AG08396 (cell line): ENCODE results near the gene SRGAP2B.
"Not testable (repeated sequence)": the region's sequence is repeated elsewhere in the genome, so short reads cannot be mapped to it uniquely, and the experiment has no call there.

ENCODE experiments used
- DNase-seq: peaks from one replicate; pipeline ENCODE4 v3.0.0; 2012; ENCODE audit warnings: low spot score, mixed read lengths

SRGAP2B gene

DNA sequence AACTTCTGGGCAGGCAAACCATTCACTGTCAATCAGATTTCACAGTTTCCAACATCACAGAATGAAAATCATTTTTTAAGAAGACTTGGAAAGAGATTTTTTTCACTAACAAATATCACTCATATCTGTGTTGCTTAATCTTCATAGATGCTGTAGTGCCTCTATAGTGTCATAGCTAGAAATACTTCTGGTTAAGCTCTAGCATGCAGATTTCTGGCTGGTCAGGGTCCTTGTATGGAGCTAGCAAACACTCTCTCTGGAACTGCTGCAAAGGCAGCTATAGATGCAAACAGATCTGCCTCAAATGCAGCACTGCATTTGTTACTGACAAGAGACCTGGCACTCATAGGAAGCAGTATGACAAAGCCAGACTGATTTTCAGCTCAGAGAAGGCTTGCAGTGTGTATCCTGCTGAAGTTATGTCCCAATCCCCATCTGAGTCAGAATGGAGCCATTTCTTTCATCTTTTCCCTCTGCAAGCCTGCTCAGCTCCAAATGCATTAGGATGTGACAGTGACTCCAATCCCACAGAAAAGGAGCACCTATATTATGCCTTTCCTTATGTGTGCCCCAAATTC is 99.2 kb downstream of the SRGAP2B start:
- not testable (repeated sequence) for DNase-seq

DNA sequence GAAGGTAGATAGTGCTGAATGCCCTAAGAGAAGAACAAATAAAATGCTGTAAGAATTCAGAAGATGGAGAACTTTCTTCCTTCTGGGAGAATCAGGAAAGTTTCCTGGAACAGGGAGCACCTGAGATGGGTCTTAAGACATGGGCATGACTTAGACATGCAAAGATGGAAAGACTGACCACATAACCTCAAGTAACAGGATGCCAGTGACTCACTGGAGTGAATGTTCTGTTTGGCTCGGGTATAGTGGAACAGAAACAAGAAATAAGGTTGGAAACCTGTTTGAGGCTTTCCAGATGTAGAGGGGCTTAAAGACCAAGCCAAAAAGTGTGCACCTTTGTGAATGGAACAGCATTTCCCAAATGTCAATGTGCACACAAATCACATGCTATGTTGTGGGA is 102.2 kb downstream of the SRGAP2B start:
- not testable (repeated sequence) for DNase-seq

DNA sequence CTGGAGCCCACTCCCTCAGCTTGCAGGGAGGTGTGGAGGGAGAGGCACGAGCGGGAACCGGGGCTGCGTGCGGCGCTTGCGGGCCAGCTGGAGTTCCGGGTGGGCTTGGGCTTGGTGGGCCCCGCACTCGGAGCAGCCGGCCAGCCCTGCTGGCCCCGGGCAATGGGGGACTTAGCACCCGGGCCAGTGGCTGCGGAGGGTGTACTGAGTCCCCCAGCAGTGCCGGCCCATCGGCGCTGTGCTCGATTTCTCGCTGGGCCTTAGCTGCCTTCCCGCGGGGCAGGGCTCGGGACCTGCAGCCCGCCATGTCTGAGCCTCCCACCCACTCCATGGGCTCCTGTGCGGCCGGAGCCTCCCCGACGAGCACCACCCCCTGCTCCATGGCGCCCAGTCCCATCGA is 104.5 kb downstream of the SRGAP2B start:
- DNase-seq: not testable (repeated sequence)

DNA sequence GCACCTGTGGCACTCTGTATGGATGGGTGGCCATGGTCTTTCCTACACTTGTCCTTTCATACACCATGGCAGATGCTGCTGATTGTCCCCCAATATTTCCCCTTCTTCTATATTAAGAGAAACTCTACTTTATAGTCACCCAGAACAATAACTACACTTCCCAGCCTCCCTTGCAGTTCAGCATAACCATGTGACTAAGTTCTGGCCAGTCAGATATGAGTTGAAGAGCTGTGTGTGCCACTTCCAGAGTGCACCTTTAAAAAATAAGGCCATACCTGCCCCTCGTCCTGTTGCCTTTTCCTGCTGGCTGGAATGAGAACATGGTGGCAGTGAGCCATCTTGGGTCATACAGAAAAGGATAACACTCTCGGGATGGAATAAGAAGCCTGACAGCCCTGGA is 108.0 kb downstream of the SRGAP2B start:
- not testable (repeated sequence) for DNase-seq

DNA sequence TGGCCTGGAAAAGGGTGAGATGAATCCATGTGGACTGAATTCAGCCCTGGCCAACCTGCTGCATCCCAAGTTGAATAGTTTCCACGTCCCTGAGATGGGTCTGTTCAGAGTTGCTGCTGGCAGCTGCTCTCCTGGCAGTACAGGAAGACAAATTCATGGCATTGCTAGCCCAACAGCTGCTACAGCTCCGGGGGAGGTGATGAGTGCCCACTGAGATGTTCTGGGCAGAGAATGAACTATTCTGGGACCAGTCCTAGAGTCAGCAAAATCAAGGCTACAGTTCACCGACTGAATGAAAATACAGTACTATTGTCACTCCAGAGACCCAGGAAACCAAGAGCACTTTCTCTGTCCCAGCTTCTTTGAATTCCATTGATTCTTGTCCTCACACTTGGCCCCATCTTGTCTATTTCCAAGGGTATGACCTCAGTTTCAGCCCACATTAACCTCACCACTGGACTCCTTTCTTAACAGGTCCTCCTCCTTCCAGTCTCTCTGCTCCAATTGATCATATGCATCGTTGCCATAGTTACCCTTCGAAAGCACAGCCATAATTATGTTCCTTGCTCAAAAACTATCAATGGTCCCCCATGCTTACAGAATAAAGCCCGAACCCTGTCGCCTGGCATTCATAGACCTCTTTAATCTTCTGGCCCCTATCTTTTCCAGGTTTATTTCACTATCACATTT is 108.8 kb downstream of the SRGAP2B start:
- DNase-seq: not testable (repeated sequence)

DNA sequence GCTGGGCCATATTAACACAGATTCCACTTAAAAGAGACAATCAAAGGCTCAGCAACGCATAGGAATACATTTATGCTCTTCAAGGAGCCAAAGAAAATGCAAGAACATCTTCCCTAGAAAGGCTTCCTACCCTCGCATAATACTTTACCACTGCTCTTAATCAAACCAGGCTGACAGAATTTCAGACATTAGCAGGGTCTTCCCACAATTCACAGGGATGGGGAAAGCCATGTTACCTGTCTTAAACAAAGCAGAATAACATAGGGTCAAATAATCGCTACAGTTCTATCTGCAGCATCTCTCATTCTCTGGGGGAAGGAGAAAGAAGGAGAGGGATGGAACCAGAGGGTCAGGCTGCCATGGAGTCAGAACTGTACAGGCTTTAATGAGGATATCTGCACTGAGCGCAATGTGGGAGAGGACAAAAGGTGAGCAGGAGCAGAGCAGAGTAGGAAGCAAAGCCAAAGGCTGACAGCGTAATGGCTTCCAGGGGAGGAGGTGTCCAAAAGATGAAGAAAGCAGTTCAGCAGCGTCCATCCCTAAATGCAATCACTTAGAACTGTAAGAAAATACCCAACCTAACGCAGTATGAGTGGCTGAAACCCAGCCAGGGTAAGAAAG is 109.5 kb downstream of the SRGAP2B start:
- DNase-seq: not testable (repeated sequence)

DNA sequence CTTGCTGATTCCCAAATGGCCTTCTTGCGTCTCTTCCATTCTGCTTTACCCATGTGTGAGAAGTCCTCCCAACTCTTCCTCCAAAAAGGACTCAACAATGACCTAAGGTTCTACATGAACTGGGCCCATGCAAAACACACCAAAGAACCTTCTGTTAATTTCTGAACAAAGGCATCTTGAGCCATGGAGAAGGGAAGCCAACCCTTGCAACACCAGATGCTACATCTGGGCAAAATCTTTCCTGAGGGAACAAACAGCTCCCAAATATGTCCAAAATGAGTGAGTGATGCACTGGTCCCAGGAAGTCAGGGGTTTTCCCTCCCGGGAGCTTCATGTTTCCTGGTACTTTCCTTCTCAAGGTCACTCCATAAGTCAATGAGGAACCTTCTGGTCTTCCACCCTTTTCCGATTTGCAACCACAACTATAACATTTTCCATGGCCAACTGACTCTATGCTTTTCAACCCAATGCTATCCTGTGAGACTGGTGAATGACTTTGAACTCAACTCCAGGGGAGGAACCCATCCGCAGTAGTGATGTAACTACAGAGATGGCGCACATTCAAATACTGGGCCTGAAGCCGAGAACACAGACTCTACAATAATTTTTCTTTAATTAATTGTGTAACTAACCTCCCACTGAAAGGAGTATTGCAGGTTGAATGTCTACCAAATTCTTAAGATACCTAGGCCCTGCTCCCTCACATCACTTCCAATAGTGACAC is 112.2 kb downstream of the SRGAP2B start:
- DNase-seq: not testable (repeated sequence)

DNA sequence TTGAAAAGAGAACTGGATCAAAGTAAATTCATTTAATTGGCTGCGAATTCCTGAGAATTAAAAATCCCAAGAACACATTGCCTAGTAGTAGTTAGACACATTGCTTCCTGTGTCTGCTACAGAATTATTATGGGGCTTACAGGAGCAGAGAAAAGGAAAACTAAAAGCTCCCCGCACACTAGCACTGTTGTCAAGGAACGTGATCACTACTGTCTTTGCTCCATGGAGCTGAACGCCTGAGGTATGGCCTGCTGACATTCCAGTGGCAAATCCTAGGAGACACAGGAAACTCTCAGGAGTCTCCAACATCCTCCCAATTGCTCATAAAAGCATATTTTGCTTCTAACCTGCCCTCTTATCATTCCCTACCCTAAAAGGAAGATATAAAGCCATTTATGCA is 114.0 kb downstream of the SRGAP2B start:
- DNase-seq: not testable (repeated sequence)

DNA sequence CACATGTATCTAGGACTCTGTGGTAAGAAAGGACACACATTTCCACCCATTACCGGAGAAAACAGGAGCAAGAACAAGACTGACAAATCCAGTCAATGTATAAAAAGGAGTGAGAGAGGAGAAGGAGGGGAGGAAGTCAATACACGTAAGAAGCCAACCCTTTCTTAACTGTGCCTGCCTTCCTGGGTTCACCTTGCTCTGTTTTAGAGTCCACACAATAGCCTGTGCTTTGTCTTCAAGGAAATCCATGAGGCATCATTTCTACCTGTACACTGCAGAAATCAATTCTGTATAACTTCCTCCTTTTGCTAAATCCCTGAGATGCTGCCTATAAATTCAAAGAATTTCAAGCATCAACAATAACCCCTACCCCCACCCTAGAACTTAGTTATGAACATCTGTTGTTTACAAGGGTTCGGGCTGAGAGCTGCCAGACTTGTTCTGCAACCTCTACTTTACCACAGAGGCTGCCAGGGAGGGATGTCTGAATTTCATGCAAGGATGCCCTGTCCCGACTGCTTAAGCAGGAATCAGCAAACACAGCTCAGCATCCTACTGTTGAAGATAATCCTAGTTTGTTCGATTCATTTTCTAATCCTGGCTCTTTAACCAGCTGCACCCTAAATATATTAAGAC is 115.0 kb downstream of the SRGAP2B start:
- DNase-seq: not testable (repeated sequence)

DNA sequence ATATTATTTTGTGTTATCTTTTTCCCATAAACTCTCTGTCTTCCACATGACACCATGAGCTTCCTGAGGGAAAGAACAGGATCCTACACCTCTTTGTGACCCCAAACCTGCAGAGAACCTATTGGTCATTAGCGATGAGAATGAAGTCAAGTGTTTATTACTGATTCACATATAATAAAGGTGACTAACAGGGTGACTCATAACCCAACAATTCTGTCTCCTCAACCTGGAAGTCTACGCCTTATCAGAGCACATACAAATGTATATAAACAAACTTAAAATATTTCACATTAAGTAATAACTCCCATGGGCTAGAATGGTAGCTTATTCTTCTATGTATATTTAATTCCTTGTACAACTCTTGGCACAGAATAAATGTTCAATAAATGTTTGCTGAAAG is 117.3 kb downstream of the SRGAP2B start:
- DNase-seq: not testable (repeated sequence)

DNA sequence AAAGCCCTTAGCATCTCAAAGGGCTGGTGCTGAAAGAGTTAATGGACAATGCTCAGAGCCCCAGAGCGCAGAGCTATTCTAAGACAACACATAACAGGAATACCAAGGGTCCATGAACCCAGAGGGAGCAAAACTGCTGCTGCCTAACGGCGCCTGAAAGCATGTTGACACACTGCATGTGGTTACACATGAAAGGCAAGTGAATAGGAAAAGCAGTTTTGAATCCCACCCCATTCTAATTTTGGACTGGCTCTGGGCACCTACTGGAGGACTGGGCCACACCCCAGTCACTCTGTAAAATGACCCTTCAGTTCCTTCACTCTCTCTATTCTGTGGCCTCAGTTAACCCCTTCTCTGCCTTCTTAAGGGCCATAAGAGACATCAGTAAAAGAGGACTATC is 123.2 kb downstream of the SRGAP2B start:
- DNase-seq: not testable (repeated sequence)

DNA sequence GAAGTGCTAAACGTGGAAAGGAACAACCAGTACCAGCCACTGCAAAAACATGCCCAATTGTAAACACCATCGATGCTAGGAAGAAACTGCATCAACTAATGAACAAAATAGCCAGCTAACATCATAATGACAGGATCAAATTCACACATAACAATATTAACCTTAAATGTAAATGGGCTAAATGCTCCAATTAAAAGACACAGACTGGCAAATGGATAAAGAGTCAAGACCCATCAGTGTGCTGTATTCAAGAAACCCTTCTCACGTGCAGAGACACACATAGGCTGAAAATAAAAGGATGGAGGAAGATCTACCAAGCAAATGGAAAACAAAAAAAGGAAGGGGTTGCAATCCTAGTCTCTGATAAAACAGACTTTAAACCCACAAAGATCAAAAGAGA is 128.6 kb downstream of the SRGAP2B start:
- not testable (repeated sequence) for DNase-seq

DNA sequence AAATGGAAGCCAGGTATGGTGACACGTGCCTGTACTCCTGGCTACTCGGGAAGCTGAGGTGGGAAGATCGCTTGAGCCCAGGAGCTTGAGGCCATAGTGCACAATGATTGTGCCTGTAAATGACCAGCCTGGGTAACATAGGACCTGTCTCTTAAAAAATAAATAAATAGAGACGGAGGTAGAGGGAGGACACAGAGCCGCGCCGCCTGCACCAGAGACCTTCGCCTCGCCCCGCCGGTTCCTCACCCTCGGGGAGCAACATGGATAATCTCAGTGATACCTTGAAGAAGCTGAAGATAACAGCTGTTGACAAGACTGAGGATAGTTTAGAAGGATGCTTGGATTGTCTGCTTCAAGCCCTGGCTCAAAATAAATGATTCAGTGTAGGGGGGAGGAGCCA is 130.4 kb downstream of the SRGAP2B start:
- not testable (repeated sequence) for DNase-seq

DNA sequence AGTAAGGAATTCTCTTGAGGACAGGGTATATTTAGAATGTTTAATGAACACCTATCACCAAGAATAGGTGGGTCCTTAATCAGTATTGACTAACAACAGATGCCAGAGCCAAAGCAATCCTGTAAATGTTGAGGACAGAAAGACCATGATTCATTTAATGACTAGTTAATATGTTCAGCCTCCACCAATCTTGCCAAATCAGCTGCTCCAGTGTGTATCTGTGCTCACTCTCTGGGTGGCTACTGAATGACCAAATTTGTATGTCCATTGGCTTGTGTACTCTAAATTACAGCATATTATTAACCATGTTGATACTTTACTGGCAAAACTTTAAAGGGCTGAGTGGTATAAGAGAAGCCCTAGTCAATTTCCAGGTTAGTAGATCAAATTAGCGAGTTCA is 130.9 kb downstream of the SRGAP2B start:
- not testable (repeated sequence) for DNase-seq

DNA sequence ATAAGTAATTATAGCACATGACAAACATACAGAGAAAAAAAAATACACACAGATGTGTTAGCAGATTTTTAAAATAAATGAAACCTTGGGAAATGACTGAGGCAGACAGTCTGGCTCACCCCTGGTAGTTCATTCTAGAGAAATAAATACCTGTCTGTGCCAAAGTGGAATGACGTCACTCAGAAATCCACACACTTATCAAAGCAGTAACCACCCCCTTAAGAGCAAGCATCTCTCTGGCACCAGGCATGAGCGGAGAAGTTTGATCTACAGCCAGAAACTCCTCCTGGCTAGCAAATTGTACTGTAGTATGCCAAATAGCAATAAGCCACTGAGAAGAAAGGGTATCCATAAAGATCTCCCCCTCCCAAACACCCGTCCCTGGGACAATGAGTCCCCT is 131.6 kb downstream of the SRGAP2B start:
- DNase-seq: not testable (repeated sequence)

DNA sequence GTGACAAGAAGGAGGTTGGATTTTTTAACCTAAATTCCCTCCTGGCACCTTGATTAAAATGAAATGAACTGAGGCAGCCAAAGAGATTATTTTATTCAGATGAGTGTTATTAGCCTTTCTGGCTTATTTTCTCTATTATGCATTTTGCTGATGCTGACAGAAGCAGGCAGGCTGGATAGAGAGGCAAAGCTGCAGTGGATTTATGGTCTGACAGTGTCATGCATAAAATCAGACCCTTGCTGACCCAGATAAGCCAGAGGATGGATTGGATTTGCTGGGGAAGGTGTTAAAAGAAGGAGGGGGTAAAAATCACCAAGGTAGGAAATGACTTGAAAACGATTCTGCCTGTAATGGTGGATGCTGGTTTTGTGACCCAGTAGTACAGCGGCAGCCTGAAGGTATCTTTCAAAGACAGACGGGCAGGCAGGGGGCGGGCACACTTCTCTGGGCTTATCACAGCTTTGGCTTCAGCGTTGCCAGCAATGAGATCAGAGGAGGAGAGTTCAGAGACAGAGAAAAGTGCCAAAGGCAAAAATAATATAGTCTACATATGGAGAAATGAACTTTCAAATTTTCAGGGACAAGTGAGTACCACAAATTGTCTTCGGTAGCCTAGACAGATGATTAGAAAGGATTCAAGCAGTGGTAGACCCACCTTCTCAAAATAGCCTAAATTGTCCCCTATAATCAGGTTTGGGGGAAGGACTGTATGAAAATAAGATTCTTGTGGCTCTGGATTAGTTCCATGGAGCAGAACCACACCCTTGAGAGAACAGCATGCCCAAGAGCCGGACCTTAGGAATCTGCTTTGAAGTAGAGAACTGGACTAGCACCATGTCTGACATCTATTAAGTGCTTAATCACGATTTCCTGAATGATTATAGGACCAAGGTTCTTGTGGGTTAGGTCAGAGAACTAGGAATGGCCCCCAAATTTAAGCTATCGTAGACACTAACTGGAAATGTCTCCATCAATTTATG is 133.2 kb downstream of the SRGAP2B start:
- not testable (repeated sequence) for DNase-seq

DNA sequence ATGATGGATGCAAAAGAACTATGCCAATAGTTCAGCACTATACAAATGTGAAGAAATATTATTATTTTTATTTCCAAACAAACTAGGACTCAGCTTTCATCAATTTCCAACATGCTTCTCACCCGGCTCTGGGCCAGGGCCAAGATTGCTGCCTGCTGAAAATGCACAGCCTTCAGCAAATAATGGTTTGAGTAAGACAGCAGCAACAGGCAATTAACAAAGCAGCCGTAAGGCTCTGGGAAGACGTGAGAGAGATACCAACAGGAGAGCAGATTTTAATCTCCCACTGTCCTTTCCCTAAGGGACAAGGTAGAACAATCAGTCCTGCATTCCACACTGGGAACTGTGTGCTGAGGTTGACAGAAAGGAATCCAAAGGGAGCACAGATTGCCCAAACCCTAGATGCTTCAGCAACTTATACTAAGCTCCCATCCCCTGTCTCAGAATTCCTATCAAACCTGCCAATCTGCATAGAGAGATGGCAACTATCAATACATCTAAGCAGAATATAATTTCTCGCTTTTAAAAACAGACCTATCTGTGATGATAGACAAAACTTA is 134.1 kb downstream of the SRGAP2B start:
- DNase-seq: not testable (repeated sequence)

DNA sequence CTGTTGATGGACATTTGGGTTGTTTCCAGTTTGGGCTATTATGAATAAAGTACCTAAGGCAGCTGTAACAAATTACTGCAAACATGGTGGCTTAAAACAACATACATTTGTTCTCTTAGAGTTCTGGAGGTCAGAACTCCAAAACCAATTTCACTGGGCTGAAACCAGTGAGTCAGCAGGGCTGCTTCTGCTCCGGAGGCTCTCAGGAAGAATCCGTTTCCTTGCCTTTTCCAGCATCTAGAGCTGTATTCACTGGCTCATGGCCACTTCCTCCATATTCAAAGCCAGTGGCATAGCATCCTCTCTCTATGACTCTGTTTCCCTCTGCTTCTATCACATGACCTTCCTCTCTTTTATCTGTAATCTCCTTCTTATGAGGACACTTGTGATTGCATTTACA is 146.7 kb downstream of the SRGAP2B start:
- DNase-seq: not testable (repeated sequence)

DNA sequence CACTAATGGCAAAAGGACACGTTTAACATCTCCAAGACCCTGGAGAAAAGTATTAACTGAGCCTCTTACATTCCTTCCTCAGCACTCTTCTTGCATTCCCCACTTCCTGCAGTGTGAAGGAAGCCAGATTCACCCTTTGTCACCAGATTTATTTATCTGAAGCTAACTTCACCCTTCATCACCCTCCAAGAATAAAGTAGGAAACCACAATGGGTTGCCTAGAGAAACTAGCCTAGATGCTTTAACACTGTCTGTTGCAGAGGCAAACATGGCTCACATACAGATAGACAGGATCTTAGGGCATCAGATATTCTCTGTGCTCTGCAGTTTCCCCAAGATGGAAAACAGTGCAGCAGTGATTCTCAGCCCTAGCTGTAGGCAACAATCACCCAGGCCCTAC is 147.6 kb downstream of the SRGAP2B start:
- DNase-seq: not testable (repeated sequence)
